HepG2 (cell line): ENCODE results near the gene CEACAM16. TPM values are rescaled to one million over a fixed set of nuclear protein-coding genes. Genes with fewer than 3 reads are reported as not detected.

Experiments used
- AGO2 ChIP-seq: fragments of 200-400 bp; formaldehyde crosslinking; optimal IDR thresholded peaks from 2 replicates; pipeline ENCODE3; 2017; ENCODE audit warnings: mild to moderate bottlenecking, low read depth, low read length, moderate library complexity
- CHCHD3 ChIP-seq: sonication (generic); formaldehyde crosslinking; IDR thresholded peaks from 2 replicates; pipeline ENCODE4 v1.8.0; 2022; ENCODE audit warnings: mild to moderate bottlenecking, missing genetic modification reagents, moderate library complexity
- EHMT2 ChIP-seq: fragments of 200-600 bp; sonication (generic); IDR thresholded peaks from 2 replicates; pipeline ENCODE4 v1.7.0; 2017; ENCODE audit warnings: antibody characterized with exemption, low read depth, low read length, borderline replicate concordance
- HBP1 ChIP-seq: IDR thresholded peaks from 2 replicates; pipeline ENCODE4 v1.6.1; 2016; ENCODE audit warnings: low read depth, control low read depth
- HDAC1 ChIP-seq: sonication (generic); formaldehyde crosslinking; IDR thresholded peaks from 2 replicates; pipeline ENCODE4 v1.5.1; 2020; ENCODE audit warnings: mild to moderate bottlenecking, missing genetic modification reagents
- HHEX ChIP-seq: IDR thresholded peaks from 2 replicates; pipeline ENCODE4 v1.6.1; 2016; ENCODE audit warnings: control low read depth
- HINFP ChIP-seq: sonication (generic); formaldehyde crosslinking; IDR thresholded peaks from 2 replicates; pipeline ENCODE4 v1.4.0; 2020; ENCODE audit warnings: low read depth, mild to moderate bottlenecking, missing genetic modification reagents
- JUN ChIP-seq: sonication (generic); formaldehyde crosslinking; IDR thresholded peaks from 2 replicates; pipeline ENCODE4 v1.4.0; 2020; ENCODE audit warnings: mild to moderate bottlenecking, missing genetic modification reagents
- JUNB ChIP-seq: sonication (generic); formaldehyde crosslinking; IDR thresholded peaks from 2 replicates; pipeline ENCODE4 v1.8.0; 2022; ENCODE audit warnings: missing genetic modification reagents, mild to moderate bottlenecking, borderline replicate concordance
- KAT8 ChIP-seq: IDR thresholded peaks from 2 replicates; pipeline ENCODE4 v1.6.1; 2016; ENCODE audit warnings: missing genetic modification reagents, missing compliant biosample characterization
- MAFF ChIP-seq: IDR thresholded peaks from 2 replicates; pipeline ENCODE4 v1.6.1; 2011; ENCODE audit warnings: low read depth, low read length, improper control_type of control experiment
- MAFG ChIP-seq: sonication (generic); formaldehyde crosslinking; IDR thresholded peaks from 2 replicates; pipeline ENCODE4 v1.5.1; 2020; ENCODE audit warnings: mild to moderate bottlenecking, missing genetic modification reagents
- MTA1 ChIP-seq: sonication (generic); formaldehyde crosslinking; IDR thresholded peaks from 2 replicates; pipeline ENCODE4 v1.4.0; 2020; ENCODE audit warnings: missing genetic modification reagents, mild to moderate bottlenecking, borderline replicate concordance
- NFKB2 ChIP-seq: sonication (generic); formaldehyde crosslinking; IDR thresholded peaks from 2 replicates; pipeline ENCODE4 v1.4.0; 2020; ENCODE audit warnings: missing genetic modification reagents, borderline replicate concordance
- PRDM4 ChIP-seq: sonication (generic); formaldehyde crosslinking; IDR thresholded peaks from 2 replicates; pipeline ENCODE4 v1.9.0; 2021; ENCODE audit warnings: missing genetic modification reagents, borderline replicate concordance
- RFXANK ChIP-seq: IDR thresholded peaks from 2 replicates; pipeline ENCODE4 v1.6.1; 2016
- SMARCE1 ChIP-seq: fragments of 450-650 bp; IDR thresholded peaks from 2 replicates; pipeline ENCODE4 v1.6.1; 2017; ENCODE audit warnings: borderline replicate concordance
- ZFAT ChIP-seq: sonication (generic); formaldehyde crosslinking; conservative IDR thresholded peaks from 2 replicates; pipeline ENCODE4 v1.8.1; 2023; ENCODE audit warnings: missing genetic modification reagents, inconsistent platforms
- ZIK1 ChIP-seq: sonication (generic); formaldehyde crosslinking; IDR thresholded peaks from 2 replicates; pipeline ENCODE4 v1.5.0; 2020; ENCODE audit warnings: mild to moderate bottlenecking, low read depth, missing genetic modification reagents, borderline replicate concordance
- ZNF317 ChIP-seq: sonication (generic); formaldehyde crosslinking; IDR thresholded peaks from 2 replicates; pipeline ENCODE4 v1.5.0; 2020; ENCODE audit warnings: mild to moderate bottlenecking, missing genetic modification reagents
- ZNF441 ChIP-seq: sonication (generic); formaldehyde crosslinking; IDR thresholded peaks from 2 replicates; pipeline ENCODE4 v1.7.0; 2021; ENCODE audit warnings: missing genetic modification reagents, borderline replicate concordance
- ZNF513 ChIP-seq: sonication (generic); formaldehyde crosslinking; conservative IDR thresholded peaks from 2 replicates; pipeline ENCODE4 v1.5.0; 2020; ENCODE audit warnings: missing genetic modification reagents
- ZNF580 ChIP-seq: IDR thresholded peaks from 2 replicates; pipeline ENCODE4 v1.6.1; 2016; ENCODE audit warnings: low read depth, borderline replicate concordance
- ZNF720 ChIP-seq: sonication (generic); formaldehyde crosslinking; IDR thresholded peaks from 2 replicates; pipeline ENCODE4 v1.4.0; 2020; ENCODE audit warnings: missing genetic modification reagents
- ZNF781 ChIP-seq: sonication (generic); formaldehyde crosslinking; IDR thresholded peaks from 2 replicates; pipeline ENCODE4 v1.5.1; 2020; ENCODE audit warnings: borderline replicate concordance, mild to moderate bottlenecking, missing genetic modification reagents; ENCODE audit errors: not compliant biosample characterization
- ZSCAN29 ChIP-seq: sonication (generic); formaldehyde crosslinking; conservative IDR thresholded peaks from 2 replicates; pipeline ENCODE4 v1.4.0; 2020; ENCODE audit warnings: mild to moderate bottlenecking, missing genetic modification reagents
- polyA plus RNA-seq, 8 experiments: library from polyadenylated mRNA; depleted of rRNA in 3 of 8; stranded (reverse) in 7 of 8; unstranded in 1 of 8; fragments of >200 nt; fragmentation: Illumina TruSeq in 4 of 8; extraction: Trizol in 4 of 8; gene quantifications; 2 replicates each; pipeline versions ENCODE4 v1.2.1 to v1.2.3, GENCODE V29; 2011 to 2016; ENCODE audit warnings: low read depth in 4 of 8, missing spikeins in 1 of 8, mixed read lengths in 1 of 8; ENCODE audit not compliant: insufficient read depth in 1 of 8
- total RNA-seq, 5 experiments: library from RNA; depleted of rRNA; stranded (reverse); fragments of >200 nt; fragmentation: Illumina TruSeq; extraction: Trizol; gene quantifications; 2 replicates each; pipeline ENCODE4 v1.2.3, GENCODE V29; 2016; ENCODE audit warnings: low read depth in 1 of 5

Gene CEACAM16
- total and polyA plus RNA-seq, 2 of the 13 experiments (the other 11 are each of a cell fraction or from before 2014, with no cell fraction given) = not detected

GRCh38 chr19:44740351-44740824 is 41.4 kb downstream of the CEACAM16 start (continued):
- 0 out of 2 replicates have a peak, but pooled peaks have one; percentile 21 for TF ChIP-seq KAT8 (CRISPR knock-in tag)
- no peak for TF ChIP-seq SMARCE1
- no peak for TF ChIP-seq ZNF720 (CRISPR knock-in tag)
- TF ChIP-seq AGO2 = no peak
- no peak for TF ChIP-seq NFKB2
- no peak for TF ChIP-seq ZNF513 (CRISPR knock-in tag)
- no peak for TF ChIP-seq MTA1
- TF ChIP-seq CHCHD3 (CRISPR knock-in tag) = no peak
- no peak for TF ChIP-seq HDAC1 (CRISPR knock-in tag)
- no peak for TF ChIP-seq MAFG (CRISPR knock-in tag)
- TF ChIP-seq ZNF317 (CRISPR knock-in tag) = no peak
- TF ChIP-seq HBP1 (CRISPR knock-in tag) = no peak
- TF ChIP-seq ZIK1 = no peak
- no peak for TF ChIP-seq HINFP
- TF ChIP-seq ZNF781 (CRISPR knock-in tag) = no peak
- no peak for TF ChIP-seq JUN (CRISPR knock-in tag)
- no peak for TF ChIP-seq EHMT2
- no peak for TF ChIP-seq ZNF580
- TF ChIP-seq RFXANK (CRISPR knock-in tag) = no peak
- TF ChIP-seq ZNF441 (CRISPR knock-in tag) = no peak
- TF ChIP-seq ZFAT (CRISPR knock-in tag) = no peak
- TF ChIP-seq PRDM4 (CRISPR knock-in tag) = no peak
- TF ChIP-seq MAFF = no peak
- no peak for TF ChIP-seq ZSCAN29 (CRISPR knock-in tag)
- TF ChIP-seq JUNB (CRISPR knock-in tag) = no peak
- no peak for TF ChIP-seq HHEX (CRISPR knock-in tag)
